Stomach (tissue), 9 donors: ENCODE results near the gene BCORL1. TPM values are rescaled to one million over a fixed set of nuclear protein-coding genes. Genes with fewer than 3 reads are reported as not detected.

Source experiments
- DNase-seq, 2 donors: peaks; one replicate each; pipeline versions ENCODE4 v3.0.0 to v3.0.0-alpha.2; 2013 to 2019
- H3K27ac ChIP-seq, 5 donors: fragments of 200-600 bp in 4 of 5; sonication (generic) in 4 of 5; one replicate each; pipeline ENCODE4 v1.5.1; 2013 to 2019; ENCODE audit warnings: mild to moderate bottlenecking in 1 of 5, moderate library complexity in 1 of 5
- H3K27me3 ChIP-seq, 3 donors: fragments of 200-600 bp; sonication (generic); one replicate each; pipeline ENCODE4 v1.5.1; 2017 to 2019; ENCODE audit warnings: mixed run types in 1 of 3
- H3K36me3 ChIP-seq, 4 donors: fragments of 200-600 bp; sonication (generic); 1 replicate in 3 of 4; 2 replicates in 1 of 4; pipeline ENCODE4 v1.5.1; 2016 to 2019
- H3K4me1 ChIP-seq, 4 donors: fragments of 200-600 bp; sonication (generic); one replicate each; pipeline ENCODE4 v1.5.1; 2016 to 2019
- H3K4me3 ChIP-seq, 4 donors: fragments of 200-600 bp; sonication (generic) in 3 of 4; one replicate each; pipeline ENCODE4 v1.5.1; 2016 to 2019; ENCODE audit warnings: mild to moderate bottlenecking in 1 of 4
- H3K9me3 ChIP-seq, 4 donors: fragments of 200-600 bp; sonication (generic); one replicate each; pipeline ENCODE4 v1.5.1; 2016 to 2019
- EP300 ChIP-seq: sonication (generic); formaldehyde crosslinking; IDR thresholded peaks from one replicate; pipeline ENCODE4 v1.6.1; 2017; ENCODE audit warnings: antibody characterized with exemption
- POLR2A ChIP-seq, 4 donors: fragments of 450-650 bp; IDR thresholded peaks; one replicate each; pipeline ENCODE4 v1.6.1; 2016; ENCODE audit warnings: antibody characterized with exemption in 4 of 4, control low read depth in 2 of 4, mild to moderate bottlenecking in 1 of 4, moderate library complexity in 1 of 4
- POLR2AphosphoS5 ChIP-seq, 3 donors: sonication (generic); formaldehyde crosslinking; IDR thresholded peaks; one replicate each; pipeline ENCODE4 v1.6.1; 2016; ENCODE audit warnings: antibody characterized with exemption in 3 of 3
- WGBS, 5 donors: extraction: QIAGEN DNeasy Blood & Tissue Kit in 3 of 5; methylation state at CpG; one replicate each; pipeline versions ENCODE4 v1.1.5 to v1.1.7; 2013 to 2018; 5-methylcytosine and 5-hydroxymethylcytosine counted together
- intact Hi-C: fragments of 100-400 bp; cut with DNase I; formaldehyde crosslinking; loops from one replicate; pipeline ENCODE4 v1.15.1; 2023; ENCODE audit warnings: low total_unique reads
- polyA plus RNA-seq, 3 donors: library from polyadenylated mRNA; stranded (reverse); fragments of 200-250 nt; gene quantifications; one replicate each; pipeline ENCODE4 v1.2.3, GENCODE V29; 2013
- total RNA-seq, 5 donors: library from RNA; depleted of rRNA; stranded (reverse); fragments of >200 nt; gene quantifications; one replicate each; pipeline versions ENCODE4 v1.1.0 to v1.2.3, GENCODE V29; 2014 to 2016
- TF ChIP-seq, protein P1 (sequence below), 7 experiments: fragments of 450-650 bp in 4 of 7; fragments of 200-600 bp in 3 of 7; sonication (generic) in 3 of 7; IDR thresholded peaks; one replicate each; pipeline ENCODE4 v1.5.1; 2016 to 2019; ENCODE audit warnings: antibody characterized with exemption in 7 of 7, control low read depth in 2 of 7, mild to moderate bottlenecking in 1 of 7
- donor health status: healthy with polysubstance abuse.
- donor health status: Bipolar disorder and iron deficiency.
- donor health status: healthy.

The BCORL1 gene
- total and polyA plus RNA-seq, 8 donors = 0.89 to 16.8 (median 2.7) TPM

DNA sequence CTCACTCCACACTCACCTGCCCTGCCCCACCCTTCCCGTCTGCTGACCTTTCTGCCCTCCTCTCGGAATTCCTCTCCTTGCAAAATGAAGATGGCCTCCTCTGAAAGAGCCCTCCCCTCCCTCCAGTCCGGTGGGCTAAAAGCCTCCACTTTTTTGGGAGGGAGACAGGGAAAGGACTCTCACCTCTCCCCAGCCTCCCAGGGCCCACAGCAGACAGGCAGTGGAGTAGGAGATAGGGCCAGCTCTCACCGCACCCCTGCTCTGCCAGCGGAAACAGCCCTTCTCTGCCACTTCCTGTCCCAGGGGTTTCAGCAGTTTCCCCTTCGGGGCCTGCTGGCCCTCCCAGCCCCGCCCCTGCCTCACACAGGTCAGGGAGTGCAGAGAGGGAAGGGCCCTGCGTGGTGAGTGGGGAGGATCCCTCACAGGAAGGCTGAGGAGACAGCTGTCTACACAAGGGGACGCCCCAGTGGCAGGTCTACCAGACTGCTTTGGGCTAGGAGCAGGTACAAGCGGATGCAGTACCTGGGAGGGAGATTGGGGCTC lies 109.6 kb downstream of the BCORL1 start:
- Histone ChIP-seq H3K4me1 (peaks cover 0 to 47% (median 20%) of the 10 kb centered on the region in 4 donors), H3K4me3 (no peak overlapping the region), H3K36me3 (no peaks in the 10 kb centered on the region), H3K27ac (peak overlapping the region; percentile 0 to 72 (median 54)), H3K27me3 (no peaks in the 10 kb centered on the region), H3K9me3 (no peaks in the 10 kb centered on the region)
- intact Hi-C loops = no loop called here
- no peak for TF ChIP-seq POLR2AphosphoS5 (IDR thresholded peaks at IDR 0.05)
- TF ChIP-seq, protein P1, sequence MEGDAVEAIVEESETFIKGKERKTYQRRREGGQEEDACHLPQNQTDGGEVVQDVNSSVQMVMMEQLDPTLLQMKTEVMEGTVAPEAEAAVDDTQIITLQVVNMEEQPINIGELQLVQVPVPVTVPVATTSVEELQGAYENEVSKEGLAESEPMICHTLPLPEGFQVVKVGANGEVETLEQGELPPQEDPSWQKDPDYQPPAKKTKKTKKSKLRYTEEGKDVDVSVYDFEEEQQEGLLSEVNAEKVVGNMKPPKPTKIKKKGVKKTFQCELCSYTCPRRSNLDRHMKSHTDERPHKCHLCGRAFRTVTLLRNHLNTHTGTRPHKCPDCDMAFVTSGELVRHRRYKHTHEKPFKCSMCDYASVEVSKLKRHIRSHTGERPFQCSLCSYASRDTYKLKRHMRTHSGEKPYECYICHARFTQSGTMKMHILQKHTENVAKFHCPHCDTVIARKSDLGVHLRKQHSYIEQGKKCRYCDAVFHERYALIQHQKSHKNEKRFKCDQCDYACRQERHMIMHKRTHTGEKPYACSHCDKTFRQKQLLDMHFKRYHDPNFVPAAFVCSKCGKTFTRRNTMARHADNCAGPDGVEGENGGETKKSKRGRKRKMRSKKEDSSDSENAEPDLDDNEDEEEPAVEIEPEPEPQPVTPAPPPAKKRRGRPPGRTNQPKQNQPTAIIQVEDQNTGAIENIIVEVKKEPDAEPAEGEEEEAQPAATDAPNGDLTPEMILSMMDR (IDR thresholded peaks at IDR 0.05) = no peak
- no peak for TF ChIP-seq EP300
- no peak for TF ChIP-seq POLR2A (IDR thresholded peaks at IDR 0.05)
- DNase-seq = peak; percentile 63 to 82
- 31 to 49% (median 38%) methylated on average over 4 to 10 of the region's 10 CpGs for WGBS, 5 donors

DNA sequence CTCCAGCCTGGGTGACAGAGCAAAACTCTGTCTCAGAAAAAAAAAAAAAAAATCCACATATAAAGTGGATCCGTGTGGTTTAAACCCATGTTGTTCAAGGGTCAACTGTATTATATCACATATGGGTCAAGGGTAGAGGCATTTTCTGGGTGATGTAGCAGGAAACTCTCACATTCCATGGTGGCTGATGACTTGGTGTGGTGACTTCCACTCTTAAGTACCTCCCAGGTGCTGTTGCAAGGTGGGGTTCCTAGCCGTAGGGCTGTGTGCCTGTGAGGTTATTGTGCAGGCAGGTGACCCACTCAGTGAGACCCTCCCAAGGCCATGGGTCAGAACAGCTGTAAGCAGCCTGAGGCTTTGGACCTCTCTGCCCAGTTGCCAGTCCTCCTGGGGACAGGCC lies 110.8 kb downstream of the BCORL1 start:
- Histone ChIP-seq H3K27ac (peak overlapping the region in 2 of 5 donors; percentile 6 to 21), H3K4me1 (peaks cover 5 to 46% (median 26%) of the 10 kb centered on the region in 4 donors)
- DNase-seq = no peak

DNA sequence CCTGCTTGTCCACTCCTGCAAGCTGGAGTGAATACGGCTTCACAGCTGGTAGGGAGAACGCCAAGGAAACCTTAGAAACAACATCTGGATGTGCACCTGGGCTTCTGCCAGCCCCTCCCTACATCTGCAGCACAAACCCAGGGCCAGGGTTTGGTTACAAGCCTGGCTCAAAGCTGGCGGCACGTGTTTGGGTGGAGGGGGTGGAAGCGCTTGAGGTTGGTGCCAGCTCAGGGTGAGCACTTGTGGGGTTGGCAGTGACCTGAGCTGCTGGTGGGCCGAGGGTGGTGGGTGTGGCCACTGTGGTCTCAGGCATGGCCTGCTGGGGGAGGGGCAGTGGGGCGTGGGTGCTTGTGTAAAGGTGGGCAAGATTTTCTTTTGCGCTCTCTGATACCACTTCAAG lies 112.3 kb downstream of the BCORL1 start:
- Histone ChIP-seq H3K36me3 (no peaks in the 10 kb centered on the region), H3K4me1 (peaks cover 16 to 53% (median 40%) of the 10 kb centered on the region in 4 donors), H3K9me3 (no peaks in the 10 kb centered on the region), H3K27ac (peak overlapping the region in 4 of 5 donors; percentile 41 to 74 (median 70)), H3K4me3 (no peak overlapping the region), H3K27me3 (no peaks in the 10 kb centered on the region)
- intact Hi-C loops = no loop called here
- WGBS, 5 donors = 45 to 65% (median 58%) methylated on average over 4 to 8 of the region's 8 CpGs
- DNase-seq = no peak
- no peak for TF ChIP-seq EP300
- TF ChIP-seq POLR2A (IDR thresholded peaks at IDR 0.05) = no peak
- TF ChIP-seq, protein P1 (IDR thresholded peaks at IDR 0.05) = no peak
- no peak for TF ChIP-seq POLR2AphosphoS5 (IDR thresholded peaks at IDR 0.05)

More for the DNA sequence above, 110.8 kb downstream of the BCORL1 start:
- TF ChIP-seq POLR2A (IDR thresholded peaks at IDR 0.05) = no peak
- TF ChIP-seq, protein P1 (IDR thresholded peaks at IDR 0.05) = no peak
- no peak for TF ChIP-seq EP300
- TF ChIP-seq POLR2AphosphoS5 (IDR thresholded peaks at IDR 0.05) = no peak
- Histone ChIP-seq H3K27me3 (no peaks in the 10 kb centered on the region), H3K36me3 (no peaks in the 10 kb centered on the region), H3K9me3 (no peaks in the 10 kb centered on the region), H3K4me3 (no peak overlapping the region)
- WGBS, 5 donors = 73 to 100% (median 85%) methylated on average over 1 to 2 of the region's 2 CpGs
- intact Hi-C loops = no loop called here

DNA sequence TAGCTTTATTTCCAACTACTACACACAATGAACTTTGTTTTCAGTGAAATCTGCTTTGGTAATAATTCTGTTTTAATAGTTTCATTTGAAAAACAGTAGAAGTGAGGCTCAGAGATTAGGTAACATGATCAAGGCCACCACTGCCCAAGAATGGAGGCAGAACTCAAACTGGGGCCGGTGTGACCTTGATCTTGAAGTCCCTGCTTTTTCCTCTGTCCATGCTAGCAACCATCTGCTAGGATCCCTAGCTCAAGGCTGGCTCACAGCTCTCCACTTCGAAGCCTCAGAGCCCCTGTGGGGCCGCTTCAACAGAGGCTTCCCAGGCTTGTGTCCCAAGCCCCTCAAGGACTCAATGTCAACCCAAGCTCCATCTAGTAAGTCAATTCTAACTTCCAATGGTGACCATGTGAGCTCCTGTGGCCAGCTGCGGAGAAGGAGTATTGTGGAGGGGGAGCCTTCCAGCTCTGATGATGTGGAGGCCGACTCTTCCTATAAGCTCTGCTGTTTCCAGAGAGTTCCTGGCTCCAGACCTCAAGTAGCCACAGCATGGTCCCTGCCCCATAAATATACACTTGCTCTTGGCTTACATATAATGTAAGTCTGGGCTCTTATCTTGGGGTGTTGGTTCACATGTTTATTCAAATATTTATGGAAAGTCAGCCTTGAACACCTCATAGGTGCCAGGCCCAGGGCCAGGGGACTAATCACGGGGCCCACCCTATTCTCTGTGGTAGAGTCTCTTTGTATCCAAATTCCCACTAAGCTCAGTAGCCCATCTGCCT lies 113.0 kb downstream of the BCORL1 start:
- Histone ChIP-seq H3K9me3 (no peaks in the 10 kb centered on the region), H3K27me3 (no peaks in the 10 kb centered on the region), H3K27ac (peak overlapping the region; percentile 12 to 74 (median 67)), H3K4me1 (peaks cover 19 to 60% (median 47%) of the 10 kb centered on the region in 4 donors), H3K36me3 (no peaks in the 10 kb centered on the region), H3K4me3 (no peak overlapping the region)
- TF ChIP-seq POLR2A (IDR thresholded peaks at IDR 0.05) = no peak
- TF ChIP-seq EP300 = no peak
- TF ChIP-seq POLR2AphosphoS5 (IDR thresholded peaks at IDR 0.05) = peak in 1 of 3 donors; percentile 22
- TF ChIP-seq, protein P1 (IDR thresholded peaks at IDR 0.05) = no peak
- 61 to 72% (median 63%) methylated on average over 5 to 6 of the region's 6 CpGs for WGBS, 5 donors
- intact Hi-C loops = no loop called here
- DNase-seq = peak in 1 of 2 donors; percentile 59
